ENCODE results near the gene HESX1. TPM values are rescaled to one million over a fixed set of nuclear protein-coding genes. Genes with fewer than 3 reads are reported as not detected.

The HESX1 gene
- total and polyA plus RNA-seq, 2 of the 8 experiments (the other 6 are each of a cell fraction or from before 2014, with no cell fraction given), result 7.1 to 12.0 TPM

DNA sequence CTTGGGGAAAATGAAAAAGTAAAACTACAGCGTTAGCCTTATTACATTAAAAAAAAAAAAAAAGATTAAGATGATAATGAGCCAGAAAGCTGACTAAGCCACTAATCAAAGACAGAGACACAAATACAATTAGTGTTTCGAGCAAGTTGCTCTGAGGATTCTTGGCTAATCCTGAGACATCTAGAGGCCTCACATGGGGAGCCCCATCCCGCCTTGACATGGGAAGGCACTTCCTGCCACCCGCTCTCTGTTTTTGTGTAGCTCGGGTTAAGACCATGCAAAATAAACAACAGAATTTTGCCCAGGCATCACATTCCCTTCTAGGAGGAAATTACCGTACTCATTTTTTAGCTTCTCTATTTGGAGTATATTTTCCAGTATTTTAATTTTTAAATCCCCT lies 15.3 kb downstream of the HESX1 start (continued):
- TF ChIP-seq, protein P1, sequence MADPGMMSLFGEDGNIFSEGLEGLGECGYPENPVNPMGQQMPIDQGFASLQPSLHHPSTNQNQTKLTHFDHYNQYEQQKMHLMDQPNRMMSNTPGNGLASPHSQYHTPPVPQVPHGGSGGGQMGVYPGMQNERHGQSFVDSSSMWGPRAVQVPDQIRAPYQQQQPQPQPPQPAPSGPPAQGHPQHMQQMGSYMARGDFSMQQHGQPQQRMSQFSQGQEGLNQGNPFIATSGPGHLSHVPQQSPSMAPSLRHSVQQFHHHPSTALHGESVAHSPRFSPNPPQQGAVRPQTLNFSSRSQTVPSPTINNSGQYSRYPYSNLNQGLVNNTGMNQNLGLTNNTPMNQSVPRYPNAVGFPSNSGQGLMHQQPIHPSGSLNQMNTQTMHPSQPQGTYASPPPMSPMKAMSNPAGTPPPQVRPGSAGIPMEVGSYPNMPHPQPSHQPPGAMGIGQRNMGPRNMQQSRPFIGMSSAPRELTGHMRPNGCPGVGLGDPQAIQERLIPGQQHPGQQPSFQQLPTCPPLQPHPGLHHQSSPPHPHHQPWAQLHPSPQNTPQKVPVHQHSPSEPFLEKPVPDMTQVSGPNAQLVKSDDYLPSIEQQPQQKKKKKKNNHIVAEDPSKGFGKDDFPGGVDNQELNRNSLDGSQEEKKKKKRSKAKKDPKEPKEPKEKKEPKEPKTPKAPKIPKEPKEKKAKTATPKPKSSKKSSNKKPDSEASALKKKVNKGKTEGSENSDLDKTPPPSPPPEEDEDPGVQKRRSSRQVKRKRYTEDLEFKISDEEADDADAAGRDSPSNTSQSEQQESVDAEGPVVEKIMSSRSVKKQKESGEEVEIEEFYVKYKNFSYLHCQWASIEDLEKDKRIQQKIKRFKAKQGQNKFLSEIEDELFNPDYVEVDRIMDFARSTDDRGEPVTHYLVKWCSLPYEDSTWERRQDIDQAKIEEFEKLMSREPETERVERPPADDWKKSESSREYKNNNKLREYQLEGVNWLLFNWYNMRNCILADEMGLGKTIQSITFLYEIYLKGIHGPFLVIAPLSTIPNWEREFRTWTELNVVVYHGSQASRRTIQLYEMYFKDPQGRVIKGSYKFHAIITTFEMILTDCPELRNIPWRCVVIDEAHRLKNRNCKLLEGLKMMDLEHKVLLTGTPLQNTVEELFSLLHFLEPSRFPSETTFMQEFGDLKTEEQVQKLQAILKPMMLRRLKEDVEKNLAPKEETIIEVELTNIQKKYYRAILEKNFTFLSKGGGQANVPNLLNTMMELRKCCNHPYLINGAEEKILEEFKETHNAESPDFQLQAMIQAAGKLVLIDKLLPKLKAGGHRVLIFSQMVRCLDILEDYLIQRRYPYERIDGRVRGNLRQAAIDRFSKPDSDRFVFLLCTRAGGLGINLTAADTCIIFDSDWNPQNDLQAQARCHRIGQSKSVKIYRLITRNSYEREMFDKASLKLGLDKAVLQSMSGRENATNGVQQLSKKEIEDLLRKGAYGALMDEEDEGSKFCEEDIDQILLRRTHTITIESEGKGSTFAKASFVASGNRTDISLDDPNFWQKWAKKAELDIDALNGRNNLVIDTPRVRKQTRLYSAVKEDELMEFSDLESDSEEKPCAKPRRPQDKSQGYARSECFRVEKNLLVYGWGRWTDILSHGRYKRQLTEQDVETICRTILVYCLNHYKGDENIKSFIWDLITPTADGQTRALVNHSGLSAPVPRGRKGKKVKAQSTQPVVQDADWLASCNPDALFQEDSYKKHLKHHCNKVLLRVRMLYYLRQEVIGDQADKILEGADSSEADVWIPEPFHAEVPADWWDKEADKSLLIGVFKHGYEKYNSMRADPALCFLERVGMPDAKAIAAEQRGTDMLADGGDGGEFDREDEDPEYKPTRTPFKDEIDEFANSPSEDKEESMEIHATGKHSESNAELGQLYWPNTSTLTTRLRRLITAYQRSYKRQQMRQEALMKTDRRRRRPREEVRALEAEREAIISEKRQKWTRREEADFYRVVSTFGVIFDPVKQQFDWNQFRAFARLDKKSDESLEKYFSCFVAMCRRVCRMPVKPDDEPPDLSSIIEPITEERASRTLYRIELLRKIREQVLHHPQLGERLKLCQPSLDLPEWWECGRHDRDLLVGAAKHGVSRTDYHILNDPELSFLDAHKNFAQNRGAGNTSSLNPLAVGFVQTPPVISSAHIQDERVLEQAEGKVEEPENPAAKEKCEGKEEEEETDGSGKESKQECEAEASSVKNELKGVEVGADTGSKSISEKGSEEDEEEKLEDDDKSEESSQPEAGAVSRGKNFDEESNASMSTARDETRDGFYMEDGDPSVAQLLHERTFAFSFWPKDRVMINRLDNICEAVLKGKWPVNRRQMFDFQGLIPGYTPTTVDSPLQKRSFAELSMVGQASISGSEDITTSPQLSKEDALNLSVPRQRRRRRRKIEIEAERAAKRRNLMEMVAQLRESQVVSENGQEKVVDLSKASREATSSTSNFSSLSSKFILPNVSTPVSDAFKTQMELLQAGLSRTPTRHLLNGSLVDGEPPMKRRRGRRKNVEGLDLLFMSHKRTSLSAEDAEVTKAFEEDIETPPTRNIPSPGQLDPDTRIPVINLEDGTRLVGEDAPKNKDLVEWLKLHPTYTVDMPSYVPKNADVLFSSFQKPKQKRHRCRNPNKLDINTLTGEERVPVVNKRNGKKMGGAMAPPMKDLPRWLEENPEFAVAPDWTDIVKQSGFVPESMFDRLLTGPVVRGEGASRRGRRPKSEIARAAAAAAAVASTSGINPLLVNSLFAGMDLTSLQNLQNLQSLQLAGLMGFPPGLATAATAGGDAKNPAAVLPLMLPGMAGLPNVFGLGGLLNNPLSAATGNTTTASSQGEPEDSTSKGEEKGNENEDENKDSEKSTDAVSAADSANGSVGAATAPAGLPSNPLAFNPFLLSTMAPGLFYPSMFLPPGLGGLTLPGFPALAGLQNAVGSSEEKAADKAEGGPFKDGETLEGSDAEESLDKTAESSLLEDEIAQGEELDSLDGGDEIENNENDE (IDR thresholded peaks at IDR 0.05; ENCODE audit: insufficient replicate concordance, low read length), result no peak
- no peak for TF ChIP-seq CREB1 (IDR thresholded peaks at IDR 0.05)
- no peak for TF ChIP-seq SAP30 (IDR thresholded peaks at IDR 0.05; ENCODE audit: insufficient read depth, insufficient replicate concordance, low read length)
- no peak for TF ChIP-seq YY1 (IDR thresholded peaks at IDR 0.05; ENCODE audit: low read depth, low read length)
- no peak for TF ChIP-seq TEAD4 (IDR thresholded peaks at IDR 0.05; ENCODE audit: low read depth, low read length)
- TF ChIP-seq BCL11A (IDR thresholded peaks at IDR 0.05; ENCODE audit: low read depth in 2 of 2, low read length in 2 of 2), result no peak
- TF ChIP-seq JUN (IDR thresholded peaks at IDR 0.05; ENCODE audit: low read depth, low read length), result no peak
- TF ChIP-seq EP300 (IDR thresholded peaks at IDR 0.05; ENCODE audit: borderline replicate concordance in 1 of 2, low read depth in 2 of 2, low read length in 2 of 2), result no peak
- TF ChIP-seq HDAC2 (IDR thresholded peaks at IDR 0.05; ENCODE audit: borderline replicate concordance in 1 of 2, low read depth in 2 of 2, low read length in 2 of 2), result no peak
- TF ChIP-seq RBBP5 (IDR thresholded peaks at IDR 0.05; ENCODE audit: borderline replicate concordance, low read depth, low read length), result no peak
- TF ChIP-seq ZNF274 (IDR thresholded peaks at IDR 0.05; ENCODE audit: borderline replicate concordance, extremely low read depth, low read length), result no peak
- no peak for TF ChIP-seq POLR2AphosphoS5 (IDR thresholded peaks at IDR 0.05; ENCODE audit: low read depth, low read length)

Measured in H1 (cell line).